HUES64 (cell line): Measurements from ENCODE around the gene NFE2L2.

Source experiments
- H3K27ac ChIP-seq: 2 replicates; pipeline ENCODE4 v1.7.0; 2013; ENCODE audit warnings: low read depth, low read length, inconsistent platforms
- H3K27me3 ChIP-seq: 2 replicates; pipeline ENCODE4 v1.6.1; 2013; ENCODE audit warnings: mild to moderate bottlenecking, low read length; ENCODE audit not compliant: insufficient read depth
- H3K36me3 ChIP-seq: 2 replicates; pipeline ENCODE4 v1.6.1; 2013; ENCODE audit warnings: mild to moderate bottlenecking, low read length; ENCODE audit not compliant: insufficient read depth
- H3K4me1 ChIP-seq: 2 replicates; pipeline ENCODE4 v1.6.1; 2013; ENCODE audit warnings: mild to moderate bottlenecking, low read length, moderate library complexity; ENCODE audit not compliant: insufficient read depth
- H3K4me3 ChIP-seq: 2 replicates; pipeline ENCODE4 v1.5.1; 2013; ENCODE audit warnings: mild to moderate bottlenecking, low read length, moderate library complexity
- H3K9ac ChIP-seq: 2 replicates; pipeline ENCODE4 v1.6.1; 2013; ENCODE audit warnings: mild to moderate bottlenecking, low read depth, low read length
- H3K9me3 ChIP-seq: 2 replicates; pipeline ENCODE4 v1.6.1; 2013; ENCODE audit warnings: low read depth, low read length; ENCODE audit not compliant: insufficient read depth
- whole genome bisulfite sequencing: fragments of 150-250, 120-280 bp; methylation state at CpG from one replicate; pipeline ENCODE4 v1.1.7; 2013; ENCODE audit warnings: missing lambda C conversion rate; 5-methylcytosine and 5-hydroxymethylcytosine counted together

NFE2L2 gene

GRCh38 chr2:177244244-177244771 is 20.2 kb downstream of the NFE2L2 start:
- no peaks in the 10 kb centered on the region for H3K36me3 ChIP-seq
- WGBS, result 94% methylated on average over 6 of the region's 6 CpGs
- H3K27ac ChIP-seq, result peak overlapping the region; percentile 48; the same call in 1 of the 2 replicates
- no peaks in the 10 kb centered on the region for H3K9me3 ChIP-seq
- H3K27me3 ChIP-seq, result no peaks in the 10 kb centered on the region
- no peak overlapping the region for H3K4me3 ChIP-seq
- H3K4me1 ChIP-seq, result peaks cover 48% of the 10 kb centered on the region
- no peak overlapping the region for H3K9ac ChIP-seq

- no peak overlapping the region for H3K27ac ChIP-seq
- H3K9ac ChIP-seq, result no peak overlapping the region
- no peaks in the 10 kb centered on the region for H3K36me3 ChIP-seq
- H3K4me1 ChIP-seq, result peaks cover 48% of the 10 kb centered on the region
- H3K27me3 ChIP-seq, result no peaks in the 10 kb centered on the region
- no peaks in the 10 kb centered on the region for H3K9me3 ChIP-seq
- no peak overlapping the region for H3K4me3 ChIP-seq
Measured at GRCh38 chr2:177243476-177243875, 21.1 kb downstream of the NFE2L2 start.

- H3K36me3 ChIP-seq, result no peaks in the 10 kb centered on the region
- no peaks in the 10 kb centered on the region for H3K27me3 ChIP-seq
- no peak overlapping the region for H3K4me3 ChIP-seq
- 93% methylated on average over 3 of the region's 3 CpGs for WGBS
- H3K27ac ChIP-seq, result no peak overlapping the region
- H3K4me1 ChIP-seq, result peaks cover 48% of the 10 kb centered on the region
- no peaks in the 10 kb centered on the region for H3K9me3 ChIP-seq
- no peak overlapping the region for H3K9ac ChIP-seq
Measured at GRCh38 chr2:177243073-177243472, 21.5 kb downstream of the NFE2L2 start.

- H3K4me1 ChIP-seq, result peaks cover 48% of the 10 kb centered on the region
- H3K27me3 ChIP-seq, result no peaks in the 10 kb centered on the region
- no peak overlapping the region for H3K9ac ChIP-seq
- H3K36me3 ChIP-seq, result no peaks in the 10 kb centered on the region
- no peaks in the 10 kb centered on the region for H3K9me3 ChIP-seq
- H3K4me3 ChIP-seq, result no peak overlapping the region
- WGBS, result 83% methylated on average over 5 of the region's 5 CpGs
- H3K27ac ChIP-seq, result no peak overlapping the region
Measured at GRCh38 chr2:177242121-177242987, 22.2 kb downstream of the NFE2L2 start.

- 88% methylated on average over 1 of the region's 1 CpG for WGBS
- Histone ChIP-seq H3K27me3 (no peaks in the 10 kb centered on the region), H3K4me3 (no peak overlapping the region), H3K9me3 (no peaks in the 10 kb centered on the region), H3K9ac (no peak overlapping the region), H3K36me3 (no peaks in the 10 kb centered on the region), H3K4me1 (peaks cover 48% of the 10 kb centered on the region), H3K27ac (no peak overlapping the region)
Measured at GRCh38 chr2:177241711-177242120, 22.8 kb downstream of the NFE2L2 start.

GRCh38 chr2:177239932-177240630 is 24.4 kb downstream of the NFE2L2 start:
- H3K4me3 ChIP-seq, result no peak overlapping the region
- no peak overlapping the region for H3K27ac ChIP-seq
- WGBS, result 89% methylated on average over 5 of the region's 5 CpGs
- H3K4me1 ChIP-seq, result peaks cover 39% of the 10 kb centered on the region
- H3K27me3 ChIP-seq, result no peaks in the 10 kb centered on the region
- H3K9me3 ChIP-seq, result no peaks in the 10 kb centered on the region
- no peak overlapping the region for H3K9ac ChIP-seq
- H3K36me3 ChIP-seq, result no peaks in the 10 kb centered on the region

- peaks cover 2% of the 10 kb centered on the region; the same call in 1 of the 2 replicates for H3K36me3 ChIP-seq
- no peaks in the 10 kb centered on the region for H3K27me3 ChIP-seq
- WGBS, result 93% methylated on average over 6 of the region's 6 CpGs
- no peaks in the 10 kb centered on the region for H3K9me3 ChIP-seq
- H3K4me1 ChIP-seq, result peaks cover 31% of the 10 kb centered on the region
- H3K4me3 ChIP-seq, result no peak overlapping the region
- no peak overlapping the region for H3K27ac ChIP-seq
- H3K9ac ChIP-seq, result no peak overlapping the region
Measured at GRCh38 chr2:177239053-177239452, 25.5 kb downstream of the NFE2L2 start.

GRCh38 chr2:177237932-177238331 is 26.6 kb downstream of the NFE2L2 start:
- Histone ChIP-seq H3K9me3 (no peaks in the 10 kb centered on the region), H3K9ac (no peak overlapping the region), H3K27ac (no peak overlapping the region), H3K27me3 (no peaks in the 10 kb centered on the region), H3K36me3 (peaks cover 14% of the 10 kb centered on the region), H3K4me1 (peaks cover 27% of the 10 kb centered on the region), H3K4me3 (no peak overlapping the region)
- 87% methylated on average over 2 of the region's 2 CpGs for WGBS

- no peak overlapping the region for H3K27ac ChIP-seq
- WGBS, result 97% methylated on average over 6 of the region's 6 CpGs
- H3K27me3 ChIP-seq, result no peaks in the 10 kb centered on the region
- H3K36me3 ChIP-seq, result peaks cover 34% of the 10 kb centered on the region
- H3K4me3 ChIP-seq, result no peak overlapping the region
- H3K9ac ChIP-seq, result no peak overlapping the region
- H3K9me3 ChIP-seq, result no peaks in the 10 kb centered on the region
- H3K4me1 ChIP-seq, result peaks cover 9% of the 10 kb centered on the region; the same call in 1 of the 2 replicates
Measured at GRCh38 chr2:177235855-177236437, 28.6 kb downstream of the NFE2L2 start.

- Histone ChIP-seq H3K27me3 (no peaks in the 10 kb centered on the region), H3K4me3 (no peak overlapping the region), H3K4me1 (no peaks in the 10 kb centered on the region), H3K9me3 (no peaks in the 10 kb centered on the region), H3K27ac (no peak overlapping the region), H3K9ac (no peak overlapping the region), H3K36me3 (peaks cover 50% of the 10 kb centered on the region)
Measured at GRCh38 chr2:177234267-177234666, 30.3 kb downstream of the NFE2L2 start.

GRCh38 chr2:177232098-177232704 is 32.3 kb downstream of the NFE2L2 start:
- Histone ChIP-seq H3K9me3 (no peaks in the 10 kb centered on the region), H3K4me1 (no peaks in the 10 kb centered on the region), H3K36me3 (peaks cover 50% of the 10 kb centered on the region), H3K27ac (no peak overlapping the region), H3K9ac (no peak overlapping the region), H3K4me3 (no peak overlapping the region), H3K27me3 (no peaks in the 10 kb centered on the region)
- 95% methylated on average over 8 of the region's 8 CpGs for WGBS
